HG03066 (cell line): ENCODE measurements around the gene C2orf68.
A peak's percentile ranks its signal among the peaks of the same experiment; 100 is the strongest.
"Not testable (repeated sequence)": the region's sequence is repeated elsewhere in the genome, so short reads cannot be mapped to it uniquely, and the experiment has no call there.

Source experiments
- ATAC-seq: cut with Tn5 transposase; IDR thresholded peaks from one replicate; pipeline ENCODE4 v1.9.1; 2021; ENCODE audit warnings: low read depth; ENCODE audit not compliant: unreplicated experiment

The C2orf68 gene

DNA sequence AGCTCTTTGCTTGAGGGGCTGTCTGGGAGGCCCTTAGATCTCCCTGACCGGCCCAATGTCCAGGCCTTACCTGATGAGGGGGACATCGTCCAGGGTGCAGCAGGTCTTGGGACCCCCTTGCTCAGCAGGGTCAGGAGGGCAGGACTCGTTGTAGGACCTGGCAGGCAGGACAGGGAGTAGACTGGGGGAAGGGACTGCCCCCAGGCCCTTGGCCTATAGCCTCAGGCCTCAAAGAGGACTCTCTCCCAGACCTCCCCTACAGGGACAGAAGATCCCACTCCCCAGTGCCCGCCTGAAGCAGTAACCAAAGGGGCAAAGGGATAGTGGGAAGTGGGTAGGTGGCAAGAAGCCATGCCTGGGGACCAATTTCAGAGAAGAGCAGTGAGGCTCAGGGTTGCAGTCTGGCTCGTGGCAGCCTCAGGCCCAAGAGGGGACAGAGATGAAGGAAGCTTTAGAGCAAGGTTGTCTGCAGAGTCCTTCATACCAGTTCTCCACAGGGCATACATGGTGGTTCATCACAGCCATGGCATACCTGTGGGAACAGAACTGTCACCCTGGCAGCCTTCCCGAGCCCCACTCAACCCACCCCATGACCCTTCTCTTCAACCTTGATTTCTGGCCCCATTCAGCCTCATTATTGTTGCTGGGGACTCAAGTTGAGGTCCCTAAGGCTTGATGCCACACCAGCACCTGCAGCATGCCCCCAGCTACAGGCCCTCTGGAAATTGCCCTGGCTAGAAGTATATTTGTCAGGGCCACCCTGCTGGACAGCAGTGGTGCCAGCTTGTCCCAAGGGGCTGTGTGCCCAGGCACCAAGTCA lies 10.7 kb downstream of the C2orf68 start:
- ATAC-seq: no peak

- no peak for ATAC-seq
These were observed 11.7 kb downstream of the C2orf68 start for GRCh38 chr2:85600235-85600575.

DNA sequence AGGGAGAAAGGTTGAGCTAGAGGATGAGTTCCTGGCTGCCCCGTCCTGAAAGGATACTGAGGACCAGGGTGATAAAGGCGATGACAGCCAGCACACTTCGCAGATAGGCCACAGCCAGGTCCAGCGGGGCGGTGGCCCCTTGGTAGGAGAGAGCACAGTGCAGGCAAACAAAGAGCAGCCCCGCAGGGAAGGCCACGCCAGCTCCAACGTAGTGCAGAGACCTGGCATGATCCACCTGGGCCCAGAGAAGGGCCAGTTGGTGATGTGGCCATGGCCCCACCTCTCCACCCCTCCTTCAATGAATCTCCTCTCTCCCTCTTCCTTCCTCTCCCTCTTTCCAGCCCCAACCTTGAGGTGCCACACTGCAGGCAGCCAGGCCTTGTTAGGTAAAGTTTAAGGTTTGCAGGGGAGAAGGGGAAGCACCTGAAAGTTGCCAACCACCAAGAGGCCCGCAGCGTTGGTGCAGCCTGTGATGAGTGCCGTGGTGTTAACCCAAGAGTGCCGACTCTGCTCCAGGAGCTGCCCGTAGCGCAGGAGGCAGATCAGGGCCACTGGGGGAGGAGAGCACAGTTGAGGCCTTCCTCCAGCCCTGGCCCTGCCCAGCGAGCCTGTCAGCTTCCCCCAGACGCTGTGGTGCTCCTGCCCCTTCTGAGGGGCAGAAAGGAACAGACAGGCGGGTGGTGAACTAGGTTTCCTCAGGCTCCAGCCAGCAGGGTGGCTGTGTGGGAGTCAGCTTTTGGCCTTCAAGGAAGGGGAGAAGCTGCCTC lies 12.2 kb downstream of the C2orf68 start:
- ATAC-seq: no peak

GRCh38 chr2:85598594-85599340 lies 13.1 kb downstream of the C2orf68 start:
- ATAC-seq: no peak

DNA sequence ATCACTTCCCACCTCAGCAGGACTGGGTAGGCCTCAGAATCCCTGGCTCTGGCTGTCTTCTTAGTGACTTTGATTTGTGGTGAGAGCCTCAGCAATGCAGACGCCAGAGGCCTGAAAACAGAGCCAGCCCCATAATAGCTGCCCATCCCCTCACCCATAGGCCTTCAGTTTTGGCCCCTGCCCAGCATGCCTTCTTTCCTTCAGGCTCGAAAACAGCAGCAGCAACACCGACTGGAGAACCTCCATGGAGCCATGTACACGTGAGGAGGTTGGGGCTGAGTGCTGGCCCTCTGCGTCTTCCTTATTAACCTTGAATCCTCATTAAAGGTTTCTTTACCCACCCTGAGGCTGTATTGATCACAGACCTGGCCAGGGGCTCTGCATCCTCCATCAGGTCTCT lies 14.6 kb downstream of the C2orf68 start:
- ATAC-seq: no peak

DNA sequence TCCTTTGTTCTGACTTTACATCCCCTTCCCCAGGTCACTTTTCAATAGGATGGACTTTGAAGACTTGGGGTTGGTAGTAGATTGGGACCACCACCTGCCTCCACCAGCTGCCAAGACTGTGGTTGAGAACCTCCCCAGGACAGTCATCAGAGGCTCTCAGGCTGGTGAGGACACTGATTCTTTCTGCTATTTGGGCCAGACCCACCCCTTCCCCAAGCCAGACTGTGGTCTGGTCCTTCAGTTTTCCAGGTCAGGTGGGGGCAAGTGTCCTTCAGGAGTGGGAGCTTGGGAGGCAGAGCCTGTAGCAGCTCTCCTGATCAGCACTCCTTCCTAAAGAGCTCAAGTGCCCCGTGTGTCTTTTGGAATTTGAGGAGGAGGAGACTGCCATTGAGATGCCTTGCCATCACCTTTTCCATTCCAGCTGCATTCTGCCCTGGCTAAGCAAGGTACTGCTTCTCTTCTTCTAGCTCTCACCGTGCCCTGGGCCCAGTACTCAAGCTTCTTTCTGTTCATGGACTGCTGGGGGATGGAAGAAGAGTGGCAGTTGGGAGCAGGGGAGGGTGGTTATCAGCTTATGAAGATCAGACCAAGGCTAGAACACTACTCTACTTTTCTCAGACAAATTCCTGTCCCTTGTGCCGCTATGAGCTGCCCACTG lies 15.3 kb downstream of the C2orf68 start:
- no peak for ATAC-seq

- ATAC-seq: peak; percentile 5
These were observed 15.9 kb downstream of the C2orf68 start for GRCh38 chr2:85596026-85596333.

DNA sequence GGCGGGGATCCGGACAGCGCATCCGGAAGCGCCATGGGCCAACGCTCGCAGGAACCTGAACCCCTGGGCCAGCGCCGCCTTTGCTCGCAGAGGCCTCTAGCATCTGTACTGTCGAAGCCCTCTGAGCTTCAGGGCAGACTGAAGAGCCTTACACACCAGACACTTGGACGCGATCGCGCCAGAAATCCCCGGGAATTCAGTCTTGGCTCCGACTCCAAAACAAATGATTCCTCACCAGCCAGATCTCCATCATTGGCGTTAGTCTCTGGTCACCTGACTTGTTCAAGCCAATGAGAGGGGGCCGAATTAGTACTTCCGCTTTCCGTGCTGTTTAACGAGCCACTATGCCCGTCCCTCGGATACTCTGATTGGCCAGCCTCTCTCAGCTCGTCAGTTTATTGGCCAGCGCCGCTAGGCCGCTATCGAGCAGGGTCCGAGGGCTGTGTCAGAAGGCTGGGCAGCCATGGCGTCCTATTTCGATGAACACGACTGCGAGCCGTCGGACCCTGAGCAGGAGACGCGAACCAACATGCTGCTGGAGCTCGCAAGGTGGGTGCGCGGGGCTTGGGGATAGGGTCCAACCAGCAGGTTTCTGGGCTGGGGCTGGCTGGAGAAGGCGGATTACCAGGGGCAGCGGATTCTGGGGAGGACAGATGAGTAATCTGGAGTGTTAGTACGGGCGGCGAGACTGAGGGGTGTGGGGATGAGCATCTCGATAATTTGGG lies 16.4 kb downstream of the C2orf68 start, which contains the start of gene RNF181:
RNF181 (plus strand) TSS at position 445 of the 725 bp plus-strand sequence; CDS start at position 464, 19 bp downstream.
- peak; percentile 99 for ATAC-seq

DNA sequence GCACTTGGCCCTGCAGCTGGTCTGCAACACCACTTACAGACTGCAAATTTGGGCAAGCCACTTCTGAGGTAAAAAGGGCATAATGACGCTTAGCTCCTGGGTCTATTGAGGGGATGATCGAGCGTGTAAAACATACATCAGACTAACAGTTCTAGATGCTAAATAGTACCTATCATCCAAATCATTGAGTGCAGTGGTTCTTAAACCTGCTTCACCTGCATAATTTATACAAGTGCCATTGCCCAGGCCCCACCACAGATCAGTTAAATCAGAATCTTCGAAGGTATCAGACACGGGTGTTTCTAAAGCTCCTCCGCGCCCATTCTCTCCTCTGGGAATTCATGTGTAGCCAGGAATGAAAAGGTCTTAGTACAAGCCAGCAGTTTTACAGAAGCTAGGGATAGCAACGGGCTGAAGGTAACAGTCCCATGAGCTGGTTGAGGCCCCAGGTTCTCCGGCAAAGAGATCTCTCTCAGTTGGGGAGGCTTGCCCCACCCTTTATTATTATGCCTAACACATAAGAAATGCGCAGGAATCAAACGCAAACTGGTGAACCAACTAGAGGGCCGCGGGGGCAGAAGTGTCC lies 17.1 kb downstream of the C2orf68 start:
- ATAC-seq: no peak

GRCh38 chr2:85593023-85593422 lies 18.8 kb downstream of the C2orf68 start:
- ATAC-seq: no peak

DNA sequence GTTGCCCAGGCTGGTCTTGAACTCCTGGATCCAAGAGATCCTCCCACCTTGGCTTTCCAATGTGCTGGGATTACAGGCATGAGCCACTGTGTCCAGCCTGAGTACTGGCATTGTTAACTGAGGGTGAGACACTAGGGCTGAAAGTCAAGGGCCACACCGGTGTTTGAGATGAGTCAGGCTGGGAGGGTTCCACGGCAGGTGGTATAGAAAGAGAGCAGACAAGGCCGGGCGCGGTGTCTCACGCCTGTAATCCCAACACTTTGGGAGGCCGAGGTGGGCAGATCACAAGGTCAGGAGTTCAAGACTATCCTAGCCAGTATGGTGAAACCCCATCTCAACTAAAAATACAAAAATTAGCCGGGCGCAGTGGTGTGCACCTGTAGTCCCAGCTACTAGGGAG lies 19.6 kb downstream of the C2orf68 start:
- ATAC-seq: not testable (repeated sequence)

- ATAC-seq: no peak
These were observed 20.3 kb downstream of the C2orf68 start for GRCh38 chr2:85591563-85591962.

DNA sequence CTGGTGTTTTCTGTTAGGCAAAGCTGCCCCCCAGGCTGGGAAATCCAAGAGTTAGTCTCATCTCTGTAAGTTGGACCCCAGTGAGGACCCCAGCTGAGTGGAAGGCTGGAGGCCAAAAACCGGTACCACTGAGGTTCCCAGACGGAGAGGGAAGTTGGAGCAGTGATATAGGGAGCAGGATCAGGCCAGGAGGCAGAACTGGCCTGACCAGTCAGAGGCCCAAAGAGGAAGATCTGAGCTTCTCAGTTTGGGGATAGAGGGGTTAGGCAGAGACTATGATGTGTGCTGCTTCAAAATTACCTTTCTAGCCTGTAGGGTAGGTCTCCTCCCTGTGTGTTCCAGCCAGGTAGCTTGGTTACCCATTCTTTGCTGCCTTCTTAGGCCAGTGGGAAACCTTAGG lies 20.9 kb downstream of the C2orf68 start:
- ATAC-seq: no peak

- ATAC-seq: no peak
These were observed 21.7 kb downstream of the C2orf68 start for GRCh38 chr2:85589982-85590791.

GRCh38 chr2:85589181-85589580 lies 22.7 kb downstream of the C2orf68 start:
- ATAC-seq: no peak

DNA sequence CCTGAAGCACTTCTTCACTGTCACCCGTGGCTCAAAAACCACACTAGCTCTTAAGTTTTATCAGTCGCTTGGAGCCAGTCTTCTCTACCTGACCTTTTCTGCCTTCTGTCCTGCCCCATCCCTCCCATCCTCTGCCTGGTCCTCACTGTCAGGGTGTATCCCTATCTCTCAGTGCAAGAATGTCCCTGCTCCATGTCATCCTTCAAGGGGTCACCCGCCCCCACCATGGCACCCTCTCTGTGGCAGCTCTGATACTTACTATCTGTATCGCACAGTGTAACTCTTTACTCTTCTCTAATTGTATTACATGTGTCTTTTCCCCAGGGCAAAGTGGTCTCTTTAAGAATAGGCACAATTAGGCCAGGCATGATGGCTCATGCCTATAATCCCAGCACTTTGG lies 23.2 kb downstream of the C2orf68 start:
- no peak for ATAC-seq

- ATAC-seq: no peak
These were observed 23.6 kb downstream of the C2orf68 start for GRCh38 chr2:85588236-85588635.

DNA sequence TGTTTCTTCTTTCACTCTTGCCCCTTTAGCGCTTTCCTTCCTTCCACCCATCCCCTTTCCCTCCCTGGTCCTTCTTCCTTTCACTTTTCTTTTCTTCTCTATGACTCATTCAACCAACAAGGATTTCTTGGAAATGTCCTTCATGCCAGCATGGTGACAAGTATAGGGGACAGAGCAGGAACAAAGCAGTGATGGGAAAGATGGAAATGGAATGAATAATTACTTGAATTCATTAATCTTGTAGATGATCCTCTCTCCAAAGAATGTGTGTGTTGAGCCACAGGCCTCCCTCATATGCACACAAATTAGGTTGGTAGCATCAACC lies 26.1 kb downstream of the C2orf68 start:
- no peak for ATAC-seq
